Right renal pelvis (tissue), 4 donors: ENCODE measurements around the gene ZNF845. TPM values are rescaled to one million over a fixed set of nuclear protein-coding genes. Genes with fewer than 3 reads are reported as not detected.
"Not testable (repeated sequence)": the region's sequence is repeated elsewhere in the genome, so short reads cannot be mapped to it uniquely, and the experiment has no call there.

ENCODE experiments used
- DNase-seq, 4 donors: peaks; one replicate each; pipeline ENCODE4 v3.0.0-alpha.2; 2013; ENCODE audit warnings: low read depth in 4 of 4, low spot score in 3 of 4, missing footprints in 1 of 4
- polyA plus RNA-seq, 4 donors: library from polyadenylated mRNA; unstranded; fragments of 120-200 nt; gene quantifications; one replicate each; pipeline ENCODE4 v1.2.1, GENCODE V29; 2013; ENCODE audit not compliant: insufficient read length in 4 of 4

Gene ZNF845
- polyA plus RNA-seq, 4 donors = 7.4 to 10.9 (median 10.3) TPM

- no peak for DNase-seq
These were observed 41.2 kb downstream of the ZNF845 start for GRCh38 chr19:53374743-53375142.

- no peak for DNase-seq
These were observed 47.8 kb downstream of the ZNF845 start for GRCh38 chr19:53381376-53381775.

- DNase-seq = no peak
These were observed 54.6 kb downstream of the ZNF845 start for GRCh38 chr19:53388168-53388567.

GRCh38 chr19:53388904-53389303, 55.4 kb downstream of the ZNF845 start:
- no peak for DNase-seq

GRCh38 chr19:53389571-53389970, 56.0 kb downstream of the ZNF845 start:
- no peak for DNase-seq

- no peak for DNase-seq
These were observed 56.4 kb downstream of the ZNF845 start for GRCh38 chr19:53389978-53390377.

- DNase-seq = peak in 3 of 4 donors; percentile 9 to 36 (median 30)
These were observed 61.0 kb downstream of the ZNF845 start for GRCh38 chr19:53394522-53394973.

- peak; percentile 83 to 86 (median 85) for DNase-seq
These were observed 61.7 kb downstream of the ZNF845 start, which contains the start of gene ZNF765 for GRCh38 chr19:53394974-53395839. Gene ZNF765 (plus strand): TSS chr19:53395149. CDS start chr19:53398016, 2,867 bp downstream.

GRCh38 chr19:53395840-53396524, 62.4 kb downstream of the ZNF845 start:
- DNase-seq = not testable (repeated sequence)

GRCh38 chr19:53396525-53396868, 62.9 kb downstream of the ZNF845 start:
- no peak for DNase-seq

- not testable (repeated sequence) for DNase-seq
These were observed 64.4 kb downstream of the ZNF845 start for GRCh38 chr19:53397918-53398317.

Other genes starting within 250 kb of the ZNF845 start
- gene ZNF160, start 230.3 kb upstream of the ZNF845 start, polyA plus RNA-seq = 10 to 100 TPM; 36.2 to 50.2 (median 38.6) TPM
- 10 to 100 TPM; 17.6 to 26.7 (median 23.8) TPM for gene ZNF415, start 200.8 kb upstream of the ZNF845 start, polyA plus RNA-seq
- 10 to 100 TPM in 3 of 4 donors, 1 to 10 TPM in 1; 9.8 to 11.8 (median 10.6) TPM for gene ZNF347, start 174.7 kb upstream of the ZNF845 start, polyA plus RNA-seq
- gene ZNF665, start 140.4 kb upstream of the ZNF845 start, polyA plus RNA-seq = 1 to 10 TPM; 5.6 to 9.8 (median 6.7) TPM
- gene ZNF677, start 78.9 kb upstream of the ZNF845 start, polyA plus RNA-seq = 10 to 100 TPM; 43.2 to 60.9 (median 55.0) TPM
- gene VN1R2, start 75.5 kb upstream of the ZNF845 start, polyA plus RNA-seq = under 1 TPM in 1 of 4 donors, not detected in 3; 0.25 TPM
- not detected for gene VN1R4, start 66.0 kb upstream of the ZNF845 start, polyA plus RNA-seq
- gene ZNF525, start 32.0 kb downstream of the ZNF845 start, polyA plus RNA-seq = 10 to 100 TPM in 3 of 4 donors, 1 to 10 TPM in 1; 9.2 to 12.4 (median 11.7) TPM
- gene ZNF765, start 61.4 kb downstream of the ZNF845 start, polyA plus RNA-seq = 10 to 100 TPM in 3 of 4 donors, 1 to 10 TPM in 1; 9.6 to 14.5 (median 12.7) TPM
- gene ZNF761, start 98.2 kb downstream of the ZNF845 start, polyA plus RNA-seq = 10 to 100 TPM; 10.9 to 18.7 (median 15.1) TPM
- gene ZNF813, start 134.0 kb downstream of the ZNF845 start, polyA plus RNA-seq = 1 to 10 TPM; 5.4 to 8.3 (median 7.1) TPM
- 10 to 100 TPM; 14.6 to 23.2 (median 16.4) TPM for gene ZNF331, start 204.4 kb downstream of the ZNF845 start, polyA plus RNA-seq